ENCODE measurements around the gene METTL2A. TPM values are rescaled to one million over a fixed set of nuclear protein-coding genes. Genes with fewer than 3 reads are reported as not detected.
"Not testable (repeated sequence)": the region's sequence is repeated elsewhere in the genome, so short reads cannot be mapped to it uniquely, and the experiment has no call there.

METTL2A gene
- total RNA-seq, 4 donors from 2014 or later = 14.7 to 17.4 (median 15.8) TPM

GRCh38 chr17:62392908-62393307 lies 30.8 kb upstream of the METTL2A start:
- intact Hi-C loops (cut with DNase I) = no loop called here
- Histone ChIP-seq H3K4me1 (no peaks in the 10 kb centered on the region), H3K27ac (no peak overlapping the region), H3K9me3 (no peaks in the 10 kb centered on the region), H3K36me3 (no peaks in the 10 kb centered on the region), H3K4me3 (no peak overlapping the region), H3K27me3 (peaks cover 0 to 9% (median 0%) of the 10 kb centered on the region in 4 donors)
- TF ChIP-seq CTCF (IDR thresholded peaks at IDR 0.05) (no peak), POLR2A (IDR thresholded peaks at IDR 0.05) (no peak)
- DNase-seq = no peak
- WGBS, 2 donors = 76 to 86% methylated on average over 1 of the region's 1 CpG

GRCh38 chr17:62398891-62399290 lies 24.8 kb upstream of the METTL2A start:
- Histone ChIP-seq H3K4me3 (no peak overlapping the region), H3K9me3 (no peaks in the 10 kb centered on the region), H3K27ac (no peak overlapping the region), H3K27me3 (peaks cover 0 to 6% (median 0%) of the 10 kb centered on the region in 4 donors), H3K4me1 (no peaks in the 10 kb centered on the region), H3K36me3 (no peaks in the 10 kb centered on the region)
- DNase-seq = no peak
- intact Hi-C loops (cut with DNase I) = no loop called here
- TF ChIP-seq POLR2A (IDR thresholded peaks at IDR 0.05) (no peak), CTCF (IDR thresholded peaks at IDR 0.05) (no peak)
- WGBS, 2 donors = 78 to 92% methylated on average over 1 of the region's 1 CpG

GRCh38 chr17:62405451-62405850 lies 18.2 kb upstream of the METTL2A start:
- H3K4me1 ChIP-seq = no peaks in the 10 kb centered on the region
- no peak overlapping the region for H3K27ac ChIP-seq
- H3K9me3 ChIP-seq = no peaks in the 10 kb centered on the region
- TF ChIP-seq CTCF (IDR thresholded peaks at IDR 0.05) (no peak), POLR2A (IDR thresholded peaks at IDR 0.05) (no peak)
- no peak for DNase-seq
- H3K27me3 ChIP-seq = peaks cover 0 to 35% (median 0%) of the 10 kb centered on the region in 4 donors
- no peak overlapping the region for H3K4me3 ChIP-seq
- intact Hi-C loops (cut with DNase I) = no loop called here
- H3K36me3 ChIP-seq = no peaks in the 10 kb centered on the region
- WGBS, 2 donors = 43 to 57% methylated on average over 2 of the region's 2 CpGs

- 77 to 84% methylated on average over 1 of the region's 1 CpG for WGBS, 2 donors
- intact Hi-C loops (cut with DNase I) = not testable (repeated sequence)
Measured at GRCh38 chr17:62413090-62413489, 10.6 kb upstream of the METTL2A start.

GRCh38 chr17:62426214-62426613 lies 2.5 kb downstream of the METTL2A start:
- H3K27me3 ChIP-seq; H3K27ac ChIP-seq; H3K9me3 ChIP-seq; H3K4me3 ChIP-seq; intact Hi-C loops (cut with DNase I); DNase-seq: not testable (repeated sequence)
- WGBS, 2 donors = 58 to 67% methylated on average over 2 of the region's 2 CpGs
- Histone ChIP-seq H3K36me3 (peaks cover 0 to 46% (median 0%) of the 10 kb centered on the region in 3 donors), H3K4me1 (peaks cover 5 to 23% (median 8%) of the 10 kb centered on the region in 3 donors)

More at GRCh38 chr17:62413090-62413489, 10.6 kb upstream of the METTL2A start:
- DNase-seq, H3K9me3 ChIP-seq, H3K4me3 ChIP-seq, H3K36me3 ChIP-seq, H3K27ac ChIP-seq, H3K4me1 ChIP-seq: not testable (repeated sequence)
- H3K27me3 ChIP-seq = peaks cover 0 to 21% (median 0%) of the 10 kb centered on the region in 4 donors

GRCh38 chr17:62435251-62435650 lies 11.6 kb downstream of the METTL2A start:
- intact Hi-C loops (cut with DNase I) = not testable (repeated sequence)
- WGBS, 2 donors = 97 to 99% methylated on average over 4 of the region's 4 CpGs

GRCh38 chr17:62441181-62441580 lies 17.5 kb downstream of the METTL2A start:
- DNase-seq; intact Hi-C loops (cut with DNase I); H3K9me3 ChIP-seq; H3K27ac ChIP-seq; H3K27me3 ChIP-seq; H3K4me3 ChIP-seq; H3K4me1 ChIP-seq: not testable (repeated sequence)
- H3K36me3 ChIP-seq = peaks cover 6 to 83% (median 15%) of the 10 kb centered on the region in 3 donors
- 96 to 97% methylated on average over 6 of the region's 6 CpGs for WGBS, 2 donors

More at GRCh38 chr17:62435251-62435650, 11.6 kb downstream of the METTL2A start:
- not testable (repeated sequence) for H3K4me3 ChIP-seq, H3K4me1 ChIP-seq, DNase-seq, H3K27ac ChIP-seq, H3K27me3 ChIP-seq, H3K9me3 ChIP-seq
- H3K36me3 ChIP-seq = peaks cover 0 to 80% (median 0%) of the 10 kb centered on the region in 3 donors

Data from esophagus squamous epithelium (tissue), 5 donors.